ENCODE data around the gene ATXN3.

GRCh38 chr14:92143309-92143708 is 36.9 kb upstream of the ATXN3 start:
- TF ChIP-seq EZH2phosphoT487 (conservative IDR thresholded peaks at IDR 0.05; ENCODE audit: low read length) (no peak), CTCF (IDR thresholded peaks at IDR 0.05; ENCODE audit: insufficient read depth, low read length, poor library complexity, severe bottlenecking) (no peak)

All from SU-DHL-6 (cell line).